K562 treated with DMSO at 1 percent for 48 hours (cell line): ENCODE data around the gene RNF145. TPM values are rescaled to one million over a fixed set of nuclear protein-coding genes. Genes with fewer than 3 reads are reported as not detected.

Experiments used
- total RNA-seq: library from RNA; unstranded; fragments of 300-600 nt; gene quantifications from 2 replicates; pipeline ENCODE4 v1.2.3, GENCODE V29; 2022; ENCODE audit warnings: low replicate concordance; ENCODE audit errors: extremely low read depth

The RNF145 gene
- not detected in 2 replicates for total RNA-seq

GRCh38 chr5:159209438-159210209 is at the start of gene RNF145:
Gene RNF145, minus strand, starts transcription at chr5:159209553. Its CDS starts 5,936 bp downstream, at chr5:159203617.

Other genes with a start within 250 kb of the RNF145 start
- not detected in 2 replicates for gene EBF1, start 109.6 kb downstream of the RNF145 start, total RNA-seq
- gene UBLCP1, start 53.7 kb upstream of the RNF145 start, total RNA-seq: not detected in 2 replicates
- not detected in 2 replicates for gene IL12B, start 120.9 kb upstream of the RNF145 start, total RNA-seq